Measurements from ENCODE around the gene VAV3.
A peak's percentile ranks its signal among the peaks of the same experiment; 100 is the strongest.
"Not testable (repeated sequence)": the region's sequence is repeated elsewhere in the genome, so short reads cannot be mapped to it uniquely, and the experiment has no call there.

VAV3 gene

DNA sequence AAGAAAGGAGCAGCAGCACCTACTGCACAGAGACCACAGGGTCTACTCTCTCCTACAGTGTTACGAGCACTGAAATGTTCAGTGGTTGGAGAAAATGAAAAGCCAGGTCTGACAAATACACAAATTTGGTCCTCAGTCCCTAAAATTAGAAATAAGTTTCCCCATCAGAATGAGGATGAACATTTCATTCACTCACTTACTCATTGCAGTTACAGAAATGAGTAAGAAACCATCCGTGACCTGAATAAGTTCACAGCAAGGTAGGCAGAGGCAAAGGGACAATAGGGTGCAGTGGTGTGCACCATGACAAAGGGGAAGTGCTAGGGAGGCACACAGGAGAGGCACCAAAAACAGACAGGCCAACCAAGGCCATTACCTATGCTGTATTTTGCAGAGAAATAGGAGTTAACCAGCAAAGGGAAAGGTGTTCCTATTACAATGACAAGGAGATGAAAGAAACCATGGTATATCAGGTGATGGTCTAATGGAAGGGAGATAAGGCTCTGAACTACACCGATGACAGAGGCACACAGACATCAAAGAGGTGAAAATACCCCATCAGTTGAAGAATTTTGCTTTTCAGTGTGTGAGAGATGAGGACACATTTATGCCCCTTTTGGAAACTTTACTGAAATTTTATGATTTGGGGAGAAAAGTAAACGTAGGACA is 29.4 kb downstream of the VAV3 start:
- DNase-seq = no peak

DNA sequence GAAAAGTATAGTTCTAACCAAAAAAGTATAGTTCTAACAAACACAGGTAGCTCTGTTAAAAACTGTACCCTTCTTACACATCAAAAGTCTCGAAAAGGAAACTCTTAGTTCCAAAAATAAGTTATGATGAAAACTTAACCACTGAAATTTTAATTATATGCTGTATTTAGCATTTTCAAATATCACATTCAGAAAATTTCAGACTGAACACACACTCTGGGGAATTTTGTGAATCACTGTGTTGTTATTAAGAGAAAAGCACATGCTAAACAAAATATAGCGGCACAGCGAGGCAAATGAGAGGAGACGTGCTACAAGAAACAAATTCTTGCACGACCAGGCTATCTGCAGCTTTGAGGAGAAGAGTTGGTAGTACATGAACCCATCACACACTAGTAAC is 30.4 kb downstream of the VAV3 start:
- DNase-seq = no peak

DNA sequence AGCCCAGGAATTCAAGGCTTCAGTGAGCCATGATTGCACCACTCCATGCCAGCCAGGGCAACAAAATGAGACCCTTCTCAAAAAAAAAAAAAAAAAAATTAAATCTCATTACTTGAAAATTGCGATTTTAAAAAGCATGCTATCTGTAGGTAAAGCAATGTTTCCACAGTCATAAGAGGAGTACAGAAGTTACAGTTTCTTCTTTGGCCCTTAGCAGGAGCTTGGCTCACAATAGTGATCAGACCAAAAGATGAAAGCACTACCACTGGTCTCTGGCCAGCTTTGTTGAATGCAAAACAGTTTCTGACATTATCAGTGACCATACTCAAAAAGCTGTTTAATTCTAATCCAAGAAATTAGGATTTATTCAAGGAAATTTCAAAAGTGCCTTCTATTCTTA is 31.2 kb downstream of the VAV3 start:
- DNase-seq = no peak

DNA sequence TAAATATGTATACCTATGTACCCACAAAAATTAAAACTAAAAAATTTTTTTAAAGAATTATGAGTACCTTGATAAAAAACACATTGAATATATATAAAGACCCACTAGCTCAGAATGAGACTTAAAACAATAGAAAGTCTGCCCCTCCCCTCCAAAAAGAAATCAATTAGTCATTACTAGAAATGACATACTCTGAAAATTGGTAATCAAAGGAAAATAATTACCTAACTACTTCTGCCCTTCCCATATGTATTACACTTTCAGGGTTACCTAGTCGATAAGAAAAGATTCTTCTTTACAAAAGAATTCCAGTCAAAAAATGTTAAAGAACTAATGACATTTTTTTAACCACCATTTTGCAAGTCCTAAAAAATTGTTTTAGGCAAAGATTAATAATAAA is 34.7 kb downstream of the VAV3 start:
- no peak for DNase-seq

DNA sequence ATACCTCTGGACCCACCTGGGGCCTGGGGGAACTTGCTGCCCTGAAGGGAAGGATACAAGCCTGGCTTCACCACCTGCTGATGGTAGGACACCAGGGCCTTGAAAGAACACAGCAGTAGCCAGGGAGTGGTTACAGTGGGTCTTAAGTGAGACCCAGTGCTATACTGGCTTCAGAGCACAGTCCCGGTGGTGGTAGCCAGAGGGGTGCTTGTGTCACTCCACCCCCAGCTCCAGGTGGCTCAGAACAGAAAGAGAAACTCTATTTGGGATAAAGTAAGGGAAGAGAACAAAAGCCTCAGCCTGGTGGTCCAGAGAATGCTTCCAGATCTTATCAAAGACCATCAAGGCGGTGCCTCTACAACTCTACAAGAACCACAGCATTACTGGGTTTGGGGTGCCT is 37.2 kb downstream of the VAV3 start:
- DNase-seq = no peak

DNA sequence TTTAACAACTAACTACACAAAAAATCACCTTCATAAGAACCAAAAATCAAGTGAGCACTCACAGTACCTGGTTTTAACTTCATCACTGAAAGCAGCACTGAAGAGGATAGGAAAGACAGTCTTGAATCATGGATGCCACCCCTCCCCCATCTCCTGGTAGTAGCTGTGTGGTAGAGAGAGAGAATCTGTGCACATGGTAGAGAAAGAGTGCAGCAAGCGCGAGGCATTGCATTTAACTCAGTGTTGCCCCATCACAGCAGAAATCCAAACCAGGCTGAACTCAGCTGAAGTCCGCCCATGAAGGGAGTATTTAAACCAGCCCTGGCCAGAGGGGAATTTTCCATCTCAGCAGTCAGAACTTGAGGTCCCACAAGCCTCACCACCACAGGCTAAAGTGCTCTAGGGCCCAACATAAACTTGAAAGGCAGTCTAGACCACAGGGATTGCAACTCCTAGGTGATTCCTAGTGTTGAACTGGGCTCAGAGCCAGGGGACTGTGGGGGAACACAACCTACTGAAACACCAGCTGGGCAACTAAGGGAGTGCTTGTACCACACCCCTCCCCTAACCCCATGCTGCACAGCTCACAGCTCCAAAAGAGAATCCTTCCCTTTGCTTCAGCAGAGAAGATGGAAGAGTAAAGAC is 38.4 kb downstream of the VAV3 start:
- DNase-seq = no peak

DNA sequence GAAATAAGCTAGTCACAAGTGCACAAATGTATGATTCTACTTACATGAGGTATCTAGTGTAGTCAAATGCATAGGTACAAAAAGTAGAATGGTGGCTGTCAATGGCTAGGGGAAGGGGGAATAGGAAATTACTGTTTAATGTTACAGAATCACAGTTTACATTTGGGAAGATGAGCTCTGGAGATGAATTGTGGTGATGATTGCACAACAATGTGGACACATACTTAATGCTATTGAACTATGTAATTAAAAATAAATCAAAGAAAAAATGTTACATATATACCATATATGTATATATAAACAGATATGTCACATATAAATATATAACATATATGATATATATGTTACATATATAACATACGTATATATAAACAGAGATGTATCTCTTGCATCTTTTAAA is 39.4 kb downstream of the VAV3 start:
- DNase-seq = no peak

DNA sequence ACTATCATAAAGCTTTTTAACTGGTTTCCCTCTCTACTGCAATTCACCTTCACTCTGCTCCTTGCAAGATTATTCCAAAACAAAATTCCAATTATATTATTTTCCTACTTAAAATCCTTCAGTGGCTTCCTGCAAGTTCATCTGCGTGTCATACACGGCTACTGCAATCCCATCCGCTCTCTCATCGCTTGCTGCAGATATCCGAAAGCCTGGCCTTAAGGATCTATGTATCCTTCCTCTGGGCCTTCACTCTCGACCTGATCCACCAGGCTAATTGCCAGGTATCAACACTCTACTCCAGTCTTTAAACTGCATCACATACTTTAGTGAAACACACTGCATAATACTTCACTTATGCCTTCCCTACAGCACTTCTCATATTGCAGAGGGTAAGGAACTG is 44.0 kb downstream of the VAV3 start:
- no peak for DNase-seq

DNA sequence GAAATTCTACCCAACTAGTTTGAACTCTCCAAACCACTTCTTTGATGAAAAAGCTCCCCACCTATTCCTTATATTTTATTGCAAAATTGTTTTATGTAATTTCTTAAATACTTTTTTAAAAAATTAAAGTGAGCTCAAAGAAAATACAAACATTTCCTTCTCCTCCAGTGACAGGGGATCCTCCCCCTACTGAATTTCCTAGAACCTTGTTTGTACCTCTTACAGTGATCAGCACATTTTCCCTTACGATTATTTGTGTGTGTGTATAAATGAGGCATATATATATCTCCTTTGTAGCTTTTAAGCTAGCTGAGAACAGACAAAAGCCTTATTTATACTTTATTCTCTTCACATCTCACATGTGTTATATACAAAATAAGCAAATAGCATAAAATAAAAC is 44.4 kb downstream of the VAV3 start:
- no peak for DNase-seq

DNA sequence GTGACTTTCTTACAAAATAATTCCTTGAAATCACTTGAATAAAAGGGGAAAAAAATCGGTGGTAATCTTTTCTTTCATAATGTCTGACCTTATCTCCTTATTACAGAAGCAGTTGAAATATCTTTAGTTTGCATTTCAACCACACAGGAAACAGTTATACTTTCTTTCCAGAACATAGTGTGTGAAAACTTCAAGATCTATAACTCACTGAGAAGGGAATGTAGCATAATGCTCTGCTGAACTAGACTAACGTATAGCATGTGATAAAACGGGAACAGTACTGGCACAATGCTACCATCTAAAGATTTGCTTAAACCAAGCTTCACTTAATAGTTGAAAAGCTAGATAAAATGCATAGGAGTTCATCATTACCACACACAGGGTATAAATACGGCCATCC is 45.0 kb downstream of the VAV3 start:
- DNase-seq = no peak

DNA sequence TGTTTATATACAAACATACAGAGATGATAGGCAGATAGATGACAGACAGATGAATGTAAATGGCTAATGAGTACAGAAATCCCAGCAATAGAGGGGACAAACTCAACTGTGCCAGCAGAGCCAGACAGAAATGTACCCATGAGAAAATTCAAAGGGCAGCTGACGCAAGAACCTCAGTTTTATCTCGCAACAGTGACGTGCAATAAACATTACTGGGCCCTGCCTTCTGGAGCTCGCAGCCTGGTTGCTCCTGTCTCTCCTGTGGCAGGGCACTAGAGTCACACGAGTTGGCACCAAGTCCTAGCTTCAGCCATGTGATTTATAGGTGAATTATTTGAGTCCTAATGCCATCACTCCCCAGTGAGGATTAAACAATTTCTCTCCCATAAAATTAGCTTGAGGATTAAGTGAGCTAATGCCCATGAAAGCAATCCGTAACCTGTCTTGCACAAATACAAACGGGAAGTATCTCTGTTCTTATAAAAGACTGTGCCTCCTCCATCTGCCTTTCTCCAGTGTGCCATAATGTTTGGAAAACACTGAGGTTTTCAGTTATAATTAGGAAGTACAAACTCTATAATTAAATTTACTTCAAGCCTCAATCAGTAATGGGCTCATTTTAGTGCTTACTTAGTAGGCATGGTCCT is 50.7 kb downstream of the VAV3 start:
- DNase-seq = peak in 2 of 3 experiments; percentile 19 to 59

DNA sequence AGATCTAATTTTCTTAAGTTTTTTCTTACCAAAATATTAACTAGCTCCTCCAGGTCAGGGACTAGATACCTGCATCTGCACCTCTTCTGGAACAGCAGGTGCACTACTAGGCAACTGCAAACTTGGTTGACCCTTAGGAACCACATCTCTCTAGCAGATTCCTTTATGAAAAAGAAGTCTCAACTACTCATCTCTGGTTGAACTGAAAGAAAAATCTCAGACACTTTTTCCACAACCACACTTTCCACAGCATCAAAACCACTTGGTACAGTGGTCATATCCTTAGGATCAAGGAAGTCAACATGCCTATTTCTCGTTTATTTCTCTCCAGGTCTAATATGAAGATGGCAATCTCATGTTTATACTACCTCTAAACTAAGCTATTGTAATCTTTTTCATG is 52.3 kb downstream of the VAV3 start:
- DNase-seq = no peak

DNA sequence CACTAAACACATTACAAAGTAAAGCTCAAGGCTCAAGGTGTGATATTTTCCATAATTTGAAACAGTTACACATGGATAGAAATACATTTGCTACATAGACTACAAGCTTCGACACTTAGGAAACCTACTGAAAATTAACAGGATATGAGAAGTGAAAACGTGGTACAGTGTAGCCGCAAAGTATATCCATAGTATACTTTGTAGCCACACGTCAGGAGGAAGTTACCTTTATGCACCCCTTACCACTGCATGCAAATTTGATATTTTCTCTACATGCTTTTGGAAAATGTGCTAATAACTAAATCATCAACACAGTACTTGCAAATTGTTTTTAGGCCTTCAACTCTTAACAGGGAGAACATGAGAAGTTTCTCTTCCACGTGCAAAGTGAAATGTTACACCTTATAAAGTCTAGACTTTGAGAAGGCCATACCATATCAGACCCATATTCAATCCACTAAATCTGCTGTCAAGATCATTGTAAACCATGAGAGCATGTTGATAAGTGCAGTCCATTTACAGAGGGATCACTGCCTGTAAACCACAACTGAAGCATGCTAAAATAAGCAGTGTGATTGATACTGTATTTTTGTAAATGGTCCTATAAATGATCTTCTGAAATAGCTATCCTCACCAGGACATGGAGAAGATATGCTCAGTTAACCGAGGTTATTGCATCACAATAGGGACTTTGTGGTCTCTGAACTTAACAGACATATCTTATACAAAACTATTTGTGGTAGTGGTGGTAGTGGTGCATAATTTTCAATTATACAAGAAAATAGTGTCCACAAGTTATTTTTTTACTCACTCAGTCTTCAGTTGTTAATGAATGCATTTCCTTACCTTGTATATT is 64.7 kb downstream of the VAV3 start:
- DNase-seq = no peak

DNA sequence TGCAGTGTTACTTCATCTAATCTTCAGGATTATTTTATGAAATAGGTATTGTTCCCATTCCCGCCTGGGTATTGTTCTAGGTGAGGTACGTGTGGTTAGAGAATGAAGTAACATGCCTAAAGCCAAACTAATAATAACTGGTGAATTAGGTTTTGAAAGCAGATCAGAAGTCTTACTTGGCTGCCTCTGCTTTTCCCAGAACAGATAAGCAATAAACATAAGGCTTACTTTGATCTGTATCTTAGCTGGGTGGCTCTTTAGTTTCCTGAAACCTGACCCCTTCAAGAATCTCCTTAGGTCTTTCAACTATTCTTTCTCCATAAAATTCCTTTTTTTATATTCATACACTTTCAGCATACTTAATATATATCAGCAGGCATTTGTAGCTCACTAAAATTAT is 65.3 kb downstream of the VAV3 start:
- no peak for DNase-seq

DNA sequence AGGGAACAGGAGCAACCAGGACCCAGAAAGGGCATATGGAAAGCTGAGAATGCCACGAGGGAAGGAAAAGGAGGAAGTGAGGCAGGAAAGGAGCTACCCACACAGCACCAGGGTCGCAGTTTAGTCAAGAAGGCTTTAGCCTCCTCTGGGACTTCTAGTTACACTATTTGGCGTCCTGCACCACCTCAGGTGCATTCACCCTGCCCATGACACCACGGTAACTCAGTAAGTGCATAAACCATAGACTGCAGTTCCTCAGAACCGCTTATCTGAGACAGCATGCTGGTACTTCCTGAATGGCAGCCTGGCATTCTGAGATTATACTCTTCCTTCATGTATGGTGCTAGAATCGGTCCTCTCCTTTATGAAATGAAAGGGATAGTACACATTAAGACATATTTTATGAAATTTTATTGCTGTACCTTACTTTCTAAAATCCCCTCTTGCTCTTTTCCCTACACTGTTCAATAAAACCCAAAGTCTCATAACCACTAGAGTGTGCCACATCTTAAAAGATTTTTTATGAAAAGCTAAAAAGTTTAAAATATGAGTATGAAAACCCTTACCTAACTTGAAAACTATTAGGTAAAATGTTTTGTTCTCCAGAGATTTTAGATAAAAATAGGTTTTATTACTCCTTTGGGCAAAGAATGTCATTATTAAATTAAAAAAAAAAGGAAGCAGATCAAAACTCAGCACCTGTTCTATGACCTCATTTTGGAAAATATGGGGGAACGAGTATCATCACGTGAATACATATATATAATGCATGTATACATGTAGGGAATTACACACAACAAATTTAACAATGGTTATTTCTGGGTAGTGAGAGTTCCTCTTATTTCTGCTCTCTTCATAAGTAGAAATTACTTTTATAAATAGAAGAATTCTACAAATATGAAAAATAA is 67.3 kb downstream of the VAV3 start:
- DNase-seq = no peak

DNA sequence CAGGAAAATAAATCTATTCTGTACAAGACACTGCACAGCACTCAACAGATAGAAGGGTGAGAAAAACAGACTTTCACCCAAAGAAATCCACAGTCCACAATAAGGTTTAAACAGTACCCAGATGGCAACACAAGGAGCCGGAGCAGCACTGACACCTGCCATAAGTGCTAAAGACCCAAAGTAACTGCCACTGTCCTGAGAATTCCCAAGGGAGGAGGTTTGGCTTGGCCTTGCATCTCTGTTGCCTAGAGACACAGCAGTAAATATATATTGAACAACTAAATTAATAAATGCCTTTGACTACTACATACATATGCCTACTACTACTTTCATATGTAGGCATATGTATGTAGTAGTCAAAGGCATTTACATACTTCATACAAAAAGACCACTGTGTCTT is 68.0 kb downstream of the VAV3 start:
- peak in 1 of 3 experiments; percentile 13 for DNase-seq

DNA sequence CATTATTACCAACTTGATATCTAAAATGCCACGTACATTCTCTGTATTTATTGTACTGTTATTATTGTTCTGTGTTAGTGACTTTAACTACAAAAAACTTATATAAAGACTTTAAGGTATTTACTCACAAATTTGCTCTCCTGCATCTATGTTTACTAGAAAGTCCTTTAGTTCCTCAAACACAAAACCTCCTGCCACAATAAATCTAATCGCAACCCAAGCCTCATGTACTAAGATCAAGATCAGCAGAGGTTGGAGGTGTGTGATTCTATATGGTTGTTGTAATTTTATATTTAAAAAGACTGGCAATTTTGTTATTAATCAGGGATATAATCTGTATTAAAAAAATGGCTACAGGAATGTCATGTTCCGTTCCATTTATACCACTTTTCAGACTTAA is 68.6 kb downstream of the VAV3 start:
- no peak for DNase-seq

DNA sequence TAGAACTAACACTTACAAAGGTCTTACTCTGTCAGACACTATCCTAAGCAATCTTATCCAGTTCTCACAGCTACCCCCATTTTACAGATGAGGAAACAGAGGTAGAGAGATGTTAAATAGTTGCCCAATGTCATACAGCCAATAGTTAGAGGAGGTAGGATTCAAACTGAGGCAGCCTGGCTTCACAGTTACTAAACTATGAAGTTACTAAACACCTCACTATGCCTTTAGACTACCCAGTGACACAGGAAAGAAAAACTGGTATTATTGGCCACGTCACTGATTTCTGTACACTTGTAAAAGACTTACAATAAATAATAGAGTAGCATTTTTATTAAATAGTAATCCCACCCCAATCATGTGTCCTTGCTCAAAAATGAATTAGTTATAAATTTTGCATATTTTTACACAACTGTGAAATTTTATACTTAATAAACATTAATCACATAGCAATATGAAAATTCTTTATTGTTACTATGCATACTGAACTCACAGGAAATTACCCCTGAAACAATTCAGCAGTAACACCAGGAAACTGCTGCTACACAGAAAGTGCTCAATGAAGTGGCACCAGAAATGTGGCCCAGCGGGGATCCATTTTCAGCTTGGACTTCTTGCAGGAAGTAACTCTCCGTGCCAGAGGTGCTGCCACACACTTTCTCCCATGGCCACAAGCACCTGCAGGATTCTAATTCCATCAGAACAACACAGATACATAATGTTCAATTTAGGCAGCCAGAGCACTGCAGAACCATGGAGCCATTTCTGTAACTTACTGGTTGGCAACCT is 69.4 kb downstream of the VAV3 start:
- no peak for DNase-seq

DNA sequence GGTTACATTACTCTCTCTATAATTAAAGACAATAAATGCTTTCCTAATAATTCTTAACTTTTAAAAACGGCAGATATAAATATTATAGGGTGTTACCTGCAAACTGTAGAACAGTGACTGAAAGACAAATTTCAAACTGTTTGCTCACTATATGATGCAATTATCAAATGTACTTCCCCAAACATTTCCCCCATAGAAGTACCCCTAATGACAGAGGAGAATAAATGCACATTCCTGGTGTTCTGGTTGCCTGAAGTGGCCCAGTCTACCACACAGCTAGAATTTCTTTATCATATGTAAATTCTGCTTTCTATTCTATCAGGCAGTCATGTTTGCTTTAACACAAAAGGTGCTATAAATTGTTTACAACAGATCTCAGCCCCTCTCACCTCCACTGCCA is 70.4 kb downstream of the VAV3 start:
- no peak for DNase-seq

DNA sequence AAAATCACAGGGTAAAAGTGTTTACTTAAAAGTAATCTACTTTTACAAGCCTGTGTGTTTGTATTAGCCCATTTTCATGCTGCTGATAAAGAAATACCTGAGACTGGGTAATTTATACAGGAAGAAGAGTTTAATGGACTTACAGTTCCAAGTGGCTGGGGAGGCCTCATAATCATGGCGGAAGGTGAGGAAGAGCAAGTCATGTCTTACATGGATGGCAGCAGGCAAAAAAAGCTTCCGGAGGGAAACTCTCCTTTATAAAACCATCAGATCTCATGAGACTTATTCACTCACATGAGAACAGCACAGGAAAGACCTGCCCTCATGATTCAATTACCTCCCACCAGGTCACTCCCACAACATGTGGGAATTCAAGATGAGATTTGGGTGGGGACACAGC is 71.6 kb downstream of the VAV3 start:
- not testable (repeated sequence) for DNase-seq

DNA sequence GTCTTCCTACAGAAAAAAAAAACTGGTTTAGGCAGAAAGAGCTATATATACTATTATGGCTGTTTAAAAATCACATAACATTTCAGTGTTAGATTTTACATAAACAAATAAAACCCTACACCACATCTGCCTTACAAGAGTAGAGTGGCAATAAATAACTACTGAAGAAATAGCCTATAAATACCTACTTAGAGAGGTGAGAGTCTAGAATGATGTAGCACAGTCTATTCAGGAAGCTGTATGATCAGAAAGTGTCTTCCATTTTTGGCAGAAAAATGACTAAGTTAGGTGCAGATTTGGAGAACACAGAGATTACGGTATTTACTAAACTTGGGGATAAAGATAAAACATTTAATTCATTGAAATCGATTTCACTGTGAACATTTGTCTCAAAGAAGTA is 75.5 kb downstream of the VAV3 start:
- DNase-seq = no peak

DNA sequence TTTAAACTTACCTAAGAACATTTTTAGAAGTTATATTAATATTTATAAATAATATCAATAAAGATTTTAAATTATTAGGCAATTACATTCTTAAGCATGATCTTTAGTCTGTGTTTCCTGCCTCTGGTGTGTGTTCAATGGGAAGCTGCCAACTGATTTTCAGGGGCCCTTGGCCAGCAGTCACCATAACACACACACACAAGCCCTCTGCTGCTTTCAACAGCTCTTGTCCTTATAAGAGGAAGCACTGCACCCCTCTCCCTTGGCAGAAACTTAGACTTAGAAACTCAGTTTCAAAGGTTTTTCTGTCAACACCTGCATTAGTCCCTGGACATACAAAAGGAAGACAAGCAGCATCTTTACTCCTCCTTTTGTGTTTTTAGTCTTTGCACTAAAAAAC is 81.4 kb downstream of the VAV3 start:
- no peak for DNase-seq
